RWPE2 (cell line): ENCODE results near the gene MPZL1.

Experiments used
- ATAC-seq: fragments of 200-7000 bp; cut with Tn5 transposase; 3 replicates; pipeline ENCODE4 v1.9.1; 2021; ENCODE audit warnings: low read depth
- DNase-seq: peaks from one replicate; pipeline ENCODE4 v3.0.0-alpha.2; 2020; ENCODE audit warnings: low spot score
- H3K27ac ChIP-seq: fragments of 450-650 bp; 2 replicates; pipeline ENCODE4 v1.5.1; 2017; ENCODE audit warnings: mild to moderate bottlenecking; ENCODE audit not compliant: poor library complexity, severe bottlenecking
- H3K27me3 ChIP-seq: fragments of 250-450 bp; sonication (Bioruptor Pico); 2 replicates; pipeline ENCODE4 v1.5.1; 2021; ENCODE audit warnings: mild to moderate bottlenecking, moderate library complexity; ENCODE audit not compliant: insufficient read depth, poor library complexity, severe bottlenecking
- H3K36me3 ChIP-seq: fragments of 250-450 bp; sonication (Bioruptor Pico); 2 replicates; pipeline ENCODE4 v1.5.1; 2020; ENCODE audit warnings: low read depth, mild to moderate bottlenecking, moderate library complexity
- H3K4me1 ChIP-seq: fragments of 250-450 bp; sonication (Bioruptor Pico); 2 replicates; pipeline ENCODE4 v1.5.1; 2021; ENCODE audit warnings: mild to moderate bottlenecking, moderate library complexity; ENCODE audit not compliant: insufficient read depth, poor library complexity, severe bottlenecking
- H3K4me3 ChIP-seq: fragments of 250-450 bp; sonication (Bioruptor Pico); 2 replicates; pipeline ENCODE4 v1.5.1; 2021; ENCODE audit warnings: mild to moderate bottlenecking, moderate library complexity; ENCODE audit not compliant: severe bottlenecking
- H3K9me3 ChIP-seq: fragments of 250-450 bp; sonication (Bioruptor Pico); 2 replicates; pipeline ENCODE4 v1.5.1; 2021; ENCODE audit warnings: mild to moderate bottlenecking, moderate library complexity; ENCODE audit not compliant: severe bottlenecking
- TF ChIP-seq, protein P1 (sequence below): fragments of 450-650 bp; IDR thresholded peaks from one replicate; pipeline ENCODE4 v1.5.1; 2017; ENCODE audit warnings: mild to moderate bottlenecking, moderate library complexity; ENCODE audit not compliant: poor library complexity, severe bottlenecking

MPZL1 gene

GRCh38 chr1:167726008-167726407, 4.2 kb downstream of the MPZL1 start:
- no peaks in the 10 kb centered on the region for H3K27me3 ChIP-seq
- TF ChIP-seq, protein P1, sequence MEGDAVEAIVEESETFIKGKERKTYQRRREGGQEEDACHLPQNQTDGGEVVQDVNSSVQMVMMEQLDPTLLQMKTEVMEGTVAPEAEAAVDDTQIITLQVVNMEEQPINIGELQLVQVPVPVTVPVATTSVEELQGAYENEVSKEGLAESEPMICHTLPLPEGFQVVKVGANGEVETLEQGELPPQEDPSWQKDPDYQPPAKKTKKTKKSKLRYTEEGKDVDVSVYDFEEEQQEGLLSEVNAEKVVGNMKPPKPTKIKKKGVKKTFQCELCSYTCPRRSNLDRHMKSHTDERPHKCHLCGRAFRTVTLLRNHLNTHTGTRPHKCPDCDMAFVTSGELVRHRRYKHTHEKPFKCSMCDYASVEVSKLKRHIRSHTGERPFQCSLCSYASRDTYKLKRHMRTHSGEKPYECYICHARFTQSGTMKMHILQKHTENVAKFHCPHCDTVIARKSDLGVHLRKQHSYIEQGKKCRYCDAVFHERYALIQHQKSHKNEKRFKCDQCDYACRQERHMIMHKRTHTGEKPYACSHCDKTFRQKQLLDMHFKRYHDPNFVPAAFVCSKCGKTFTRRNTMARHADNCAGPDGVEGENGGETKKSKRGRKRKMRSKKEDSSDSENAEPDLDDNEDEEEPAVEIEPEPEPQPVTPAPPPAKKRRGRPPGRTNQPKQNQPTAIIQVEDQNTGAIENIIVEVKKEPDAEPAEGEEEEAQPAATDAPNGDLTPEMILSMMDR: no peak
- no peaks in the 10 kb centered on the region for H3K9me3 ChIP-seq
- no peak overlapping the region for H3K27ac ChIP-seq
- peaks cover 13% of the 10 kb centered on the region for H3K4me1 ChIP-seq
- H3K4me3 ChIP-seq: no peak overlapping the region
- H3K36me3 ChIP-seq: peaks cover 39% of the 10 kb centered on the region
- DNase-seq (no peak), ATAC-seq (no peak)

DNA sequence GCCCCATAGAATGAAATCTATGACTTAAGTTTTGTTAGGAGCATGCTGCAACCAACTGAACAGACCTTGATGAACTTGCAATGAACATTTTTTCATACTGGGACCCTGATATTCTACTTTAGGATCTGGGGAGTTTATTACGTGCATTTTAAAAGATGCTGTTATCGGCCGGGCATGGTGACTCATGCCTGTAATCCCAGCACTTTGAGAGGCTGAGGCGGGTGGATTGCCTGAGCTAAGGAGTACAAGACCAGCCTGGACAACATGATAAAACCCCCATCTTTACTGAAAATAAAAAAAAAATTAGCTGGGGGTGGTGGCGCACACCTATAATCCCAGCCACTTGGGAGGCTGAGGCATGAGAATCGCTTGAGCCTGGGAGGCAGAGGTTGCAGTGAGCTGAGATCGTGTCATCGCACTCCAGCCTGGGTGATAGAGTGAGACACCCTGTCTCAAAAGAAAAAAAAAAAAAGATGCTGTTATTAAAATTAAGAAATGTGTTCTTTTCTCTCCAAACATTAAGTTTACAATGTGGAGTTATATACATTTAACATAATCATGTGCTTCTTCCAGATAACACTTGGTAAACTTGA, 7.1 kb downstream of the MPZL1 start:
- H3K9me3 ChIP-seq: no peaks in the 10 kb centered on the region
- H3K36me3 ChIP-seq: peaks cover 40% of the 10 kb centered on the region
- peaks cover 5% of the 10 kb centered on the region for H3K4me1 ChIP-seq
- TF ChIP-seq, protein P1: no peak
- ATAC-seq (no peak), DNase-seq (no peak)
- no peak overlapping the region for H3K4me3 ChIP-seq
- H3K27ac ChIP-seq: no peak overlapping the region
- H3K27me3 ChIP-seq: no peaks in the 10 kb centered on the region

DNA sequence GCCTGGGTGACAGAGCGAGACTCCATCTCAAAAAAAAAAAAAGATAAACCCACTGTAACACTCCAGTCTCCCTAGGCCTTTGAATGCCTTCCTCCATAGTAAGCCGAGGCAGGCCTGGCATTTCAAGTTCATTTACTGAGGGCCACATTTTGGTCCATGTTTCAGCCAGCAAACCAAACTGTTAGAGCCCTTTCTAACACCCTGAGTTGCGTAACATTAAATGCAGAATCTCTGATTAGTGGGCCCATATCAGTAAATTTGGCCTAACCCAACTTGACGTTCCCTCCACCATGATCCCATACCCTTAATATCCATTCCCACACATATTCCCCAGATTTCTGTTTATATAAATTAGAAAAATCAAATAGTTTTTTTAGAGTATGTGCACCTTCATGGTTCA, 12.4 kb downstream of the MPZL1 start:
- peaks cover 7% of the 10 kb centered on the region for H3K9me3 ChIP-seq
- no peaks in the 10 kb centered on the region for H3K27me3 ChIP-seq
- DNase-seq (no peak), ATAC-seq (no peak)
- peaks cover 17% of the 10 kb centered on the region; the same call in 1 of the 2 replicates for H3K36me3 ChIP-seq
- H3K4me3 ChIP-seq: no peak overlapping the region
- no peak overlapping the region for H3K27ac ChIP-seq
- TF ChIP-seq, protein P1: no peak
- no peaks in the 10 kb centered on the region for H3K4me1 ChIP-seq

- Histone ChIP-seq H3K27me3 (no peaks in the 10 kb centered on the region), H3K9me3 (peaks cover 7% of the 10 kb centered on the region), H3K27ac (no peak overlapping the region), H3K4me3 (no peak overlapping the region), H3K36me3 (peaks cover 16% of the 10 kb centered on the region; the same call in 1 of the 2 replicates), H3K4me1 (no peaks in the 10 kb centered on the region)
- ATAC-seq (no peak), DNase-seq (no peak)
- TF ChIP-seq, protein P1: no peak
Observed at GRCh38 chr1:167734841-167735240, 13.1 kb downstream of the MPZL1 start.

DNA sequence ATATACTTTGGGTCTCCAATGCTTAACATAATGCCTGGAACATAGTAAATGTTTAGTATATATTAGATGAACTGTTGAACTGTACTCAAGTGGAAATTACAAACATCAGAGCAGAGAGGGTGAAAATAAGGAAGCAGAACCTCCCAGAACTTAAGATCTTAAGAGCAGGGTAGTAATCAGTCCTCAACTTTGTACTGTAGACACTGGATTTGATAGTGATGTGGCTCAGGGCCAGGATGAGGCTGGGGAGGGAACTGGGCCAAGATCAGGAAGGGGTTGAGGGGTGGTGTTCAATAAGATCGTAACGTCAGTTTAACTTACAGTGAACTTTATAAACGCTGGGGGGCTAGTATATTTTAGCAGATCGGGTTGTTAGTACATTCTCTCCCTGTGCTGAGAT, 15.4 kb downstream of the MPZL1 start:
- TF ChIP-seq, protein P1: no peak
- peaks cover 7% of the 10 kb centered on the region for H3K9me3 ChIP-seq
- no peak for ATAC-seq
- no peak overlapping the region for H3K27ac ChIP-seq
- DNase-seq: no peak
- no peak overlapping the region for H3K4me3 ChIP-seq
- no peaks in the 10 kb centered on the region for H3K27me3 ChIP-seq
- H3K36me3 ChIP-seq: 0 out of 2 replicates have a peak, but pooled peaks cover 3% of the 10 kb centered on the region
- no peaks in the 10 kb centered on the region for H3K4me1 ChIP-seq
